Measurements from ENCODE around the gene RPL5. TPM values are rescaled to one million over a fixed set of nuclear protein-coding genes. Genes with fewer than 3 reads are reported as not detected.

RPL5 gene
- total and polyA plus RNA-seq, 2 donors (not counting 1 experiment from before 2014, with no cell fraction given), result 1,104 to 1,477 TPM

DNA sequence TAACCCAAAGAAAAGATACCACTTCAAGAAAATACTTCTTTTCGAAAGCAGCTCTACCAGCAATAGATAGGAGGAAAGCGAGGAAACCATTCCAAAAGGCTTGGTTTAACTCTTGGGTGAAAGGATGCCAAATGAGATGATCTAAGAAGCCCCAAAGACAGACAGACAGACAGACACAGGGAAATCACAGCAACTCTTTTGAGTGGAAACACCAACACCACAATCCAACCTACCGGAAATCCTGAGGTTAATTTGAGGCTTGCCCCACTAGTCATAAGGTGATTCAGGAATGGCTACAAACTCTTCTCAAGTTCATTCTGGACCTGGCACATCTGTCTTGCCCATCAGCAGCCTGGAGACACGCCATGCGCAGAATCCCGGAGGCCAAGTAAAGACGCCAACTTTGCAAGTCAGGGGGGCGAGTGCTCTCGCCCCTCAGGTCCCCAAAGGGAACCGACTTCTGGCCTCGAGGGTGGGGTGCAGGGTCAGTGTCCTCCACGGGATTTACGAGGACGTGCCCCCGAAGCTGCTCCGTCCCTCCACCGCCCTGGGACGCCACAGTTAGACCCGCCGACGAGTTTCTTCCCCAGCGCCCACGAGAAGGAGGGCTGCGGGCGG, 47.7 kb upstream of the RPL5 start:
- Histone ChIP-seq H3K36me3 (replicated peaks in 1 of 2; ENCODE audit: control extremely low read depth in 1 of 2, control insufficient read depth in 1 of 2, extremely low read depth in 1 of 2, insufficient read depth in 2 of 2, low read length in 1 of 2) (no peaks in the 10 kb centered on the region), H2AFZ (ENCODE audit: insufficient read depth, low read depth, low read length, poor library complexity, severe bottlenecking) (peak overlapping the region; percentile 98), H3K79me2 (ENCODE audit: control insufficient read depth, insufficient read depth, low read length) (peaks cover 39% of the 10 kb centered on the region), H3K27me3 (replicated peaks in 1 of 4; ENCODE audit: control extremely low read depth in 1 of 4, control insufficient read depth in 3 of 4, insufficient read depth in 4 of 4, low read length in 3 of 4) (no peaks in the 10 kb centered on the region), H3K9ac (ENCODE audit: low read length) (peak overlapping the region; percentile 87), H3K27ac (ENCODE audit: low read length in 2 of 2) (peak overlapping the region; percentile 80 to 94), H4K20me1 (ENCODE audit: control insufficient read depth, insufficient read depth, low read length, poor library complexity, severe bottlenecking) (peaks cover 28% of the 10 kb centered on the region), H3K9me3 (ENCODE audit: control extremely low read depth in 1 of 3, control insufficient read depth in 2 of 3, insufficient read depth in 1 of 3, low read length in 2 of 3) (no peaks in the 10 kb centered on the region), H3K4me2 (replicated peaks; ENCODE audit: low read depth, low read length, poor library complexity, severe bottlenecking) (peak overlapping the region; percentile 92), H3K4me1 (ENCODE audit: control insufficient read depth in 2 of 2, insufficient read depth in 2 of 2, low read length in 2 of 2) (peaks cover 7 to 17% of the 10 kb centered on the region in 2 donors), H3K4me3 (ENCODE audit: control extremely low read depth in 1 of 5, extremely low read depth in 1 of 5, insufficient read depth in 1 of 5, low read depth in 2 of 5, low read length in 4 of 5) (peak overlapping the region; percentile 54 to 87 (median 71))
- ChIA-PET CTCF (interaction anchor here (0.9 to 3.4 kb wide), 6 partner anchors 33 to 296 kb away, joined by 3 to 22 read pairs (median 8); partner anchors contain the start of gene RPL5), POLR2A (interaction anchor here (0.7 to 1.7 kb wide), 3 partner anchors 48 to 541 kb away, joined by 3 to 8 read pairs (median 6); partner anchors contain the start of gene RPL5)
- Mint-ChIP-seq H3K4me3 (peak overlapping the region; percentile 94), H3K27me3 (no peaks in the 10 kb centered on the region), H3K4me1 (peaks cover 26% of the 10 kb centered on the region), H3K9me3 (ENCODE audit: insufficient read depth) (no peaks in the 10 kb centered on the region), H3K27ac (peak overlapping the region; percentile 84)
- DNase-seq, result no peak
- WGBS (ENCODE audit: insufficient coverage), result 2% methylated on average over 21 of the region's 25 CpGs
- intact Hi-C loops (cut with micrococcal nuclease), result loop anchor here (2.0 kb wide), 1 partner anchor 21 kb away; no protein-coding TSS in a partner anchor
- TF ChIP-seq EZH2 (IDR thresholded peaks at IDR 0.05; ENCODE audit: borderline replicate concordance, insufficient read depth, low read depth, low read length, poor library complexity, severe bottlenecking), result no peak
- TF ChIP-seq, protein P1, sequence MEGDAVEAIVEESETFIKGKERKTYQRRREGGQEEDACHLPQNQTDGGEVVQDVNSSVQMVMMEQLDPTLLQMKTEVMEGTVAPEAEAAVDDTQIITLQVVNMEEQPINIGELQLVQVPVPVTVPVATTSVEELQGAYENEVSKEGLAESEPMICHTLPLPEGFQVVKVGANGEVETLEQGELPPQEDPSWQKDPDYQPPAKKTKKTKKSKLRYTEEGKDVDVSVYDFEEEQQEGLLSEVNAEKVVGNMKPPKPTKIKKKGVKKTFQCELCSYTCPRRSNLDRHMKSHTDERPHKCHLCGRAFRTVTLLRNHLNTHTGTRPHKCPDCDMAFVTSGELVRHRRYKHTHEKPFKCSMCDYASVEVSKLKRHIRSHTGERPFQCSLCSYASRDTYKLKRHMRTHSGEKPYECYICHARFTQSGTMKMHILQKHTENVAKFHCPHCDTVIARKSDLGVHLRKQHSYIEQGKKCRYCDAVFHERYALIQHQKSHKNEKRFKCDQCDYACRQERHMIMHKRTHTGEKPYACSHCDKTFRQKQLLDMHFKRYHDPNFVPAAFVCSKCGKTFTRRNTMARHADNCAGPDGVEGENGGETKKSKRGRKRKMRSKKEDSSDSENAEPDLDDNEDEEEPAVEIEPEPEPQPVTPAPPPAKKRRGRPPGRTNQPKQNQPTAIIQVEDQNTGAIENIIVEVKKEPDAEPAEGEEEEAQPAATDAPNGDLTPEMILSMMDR (IDR thresholded peaks at IDR 0.05), result no peak
- no peak for ATAC-seq (ENCODE audit: low read depth)
